SKM-1 treated with dmso at 0.1 percent for 144 hours (cell line): ENCODE measurements around the gene SRGAP2C.
A peak's percentile ranks its signal among the peaks of the same experiment; 100 is the strongest.
"Not testable (repeated sequence)": the region's sequence is repeated elsewhere in the genome, so short reads cannot be mapped to it uniquely, and the experiment has no call there.

Experiments used
- DNase-seq: peaks from one replicate; lab custom pipeline; 2025; ENCODE audit not compliant: unreplicated experiment; lab: John Stamatoyannopoulos, UW

The SRGAP2C gene

DNA sequence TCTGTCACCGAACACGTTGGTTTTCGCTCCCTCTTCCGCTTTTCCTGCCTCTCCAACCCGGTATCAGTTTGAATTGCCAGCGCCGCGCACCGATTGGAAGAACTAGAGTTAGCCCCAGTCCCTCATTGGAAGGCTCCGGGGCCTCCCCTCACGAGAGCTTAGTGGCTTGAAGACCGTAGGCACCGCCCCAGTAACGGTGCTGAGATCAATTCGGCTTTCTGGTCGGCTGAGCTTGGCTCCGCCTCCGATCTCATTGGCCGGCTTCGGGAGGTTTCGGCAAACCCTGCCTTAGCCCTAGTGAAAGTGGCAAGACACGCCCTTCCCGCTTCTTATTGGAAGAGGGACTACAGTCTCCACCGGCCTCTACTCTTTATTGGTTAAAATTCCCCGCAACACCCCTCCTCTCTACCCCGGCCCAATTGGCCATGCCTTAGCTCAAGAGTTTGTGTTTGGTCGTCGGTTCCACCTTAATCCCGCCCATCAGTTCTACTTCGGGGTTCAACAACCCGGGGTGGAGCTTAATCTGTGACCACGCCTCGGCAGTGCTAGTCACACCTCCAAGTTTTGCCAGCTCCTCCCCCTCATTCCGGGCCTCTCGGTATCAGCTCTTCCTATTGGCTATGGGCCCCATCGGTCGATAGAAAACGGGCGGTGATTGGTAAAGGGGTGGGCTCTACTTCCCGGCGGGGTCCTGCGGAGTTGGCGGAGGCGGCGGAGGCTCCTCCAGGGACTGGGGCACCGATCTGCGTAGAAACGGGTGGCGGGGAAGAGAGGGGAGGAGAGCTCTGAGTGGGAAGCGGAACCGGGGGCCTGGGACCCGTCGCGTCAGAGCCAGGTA lies at the start of gene SRGAP2C, which contains the start of gene FAM72B:
TSS of gene SRGAP2C (plus strand) at position 686 of the 838 bp plus-strand sequence. CDS start 2,472 bp downstream, outside the sequence.
TSS of gene FAM72B (minus strand) at position 51 of the 838 bp plus-strand sequence. CDS start 851 bp downstream, outside the sequence.
- peak; percentile 96 for DNase-seq

- DNase-seq = not testable (repeated sequence)
Measured at GRCh38 chr1:121140393-121140792, 44.4 kb upstream of the SRGAP2C start.

- not testable (repeated sequence) for DNase-seq
Measured at GRCh38 chr1:121148489-121149190, 36.1 kb upstream of the SRGAP2C start.

GRCh38 chr1:121151294-121151693 lies 33.5 kb upstream of the SRGAP2C start:
- not testable (repeated sequence) for DNase-seq

DNA sequence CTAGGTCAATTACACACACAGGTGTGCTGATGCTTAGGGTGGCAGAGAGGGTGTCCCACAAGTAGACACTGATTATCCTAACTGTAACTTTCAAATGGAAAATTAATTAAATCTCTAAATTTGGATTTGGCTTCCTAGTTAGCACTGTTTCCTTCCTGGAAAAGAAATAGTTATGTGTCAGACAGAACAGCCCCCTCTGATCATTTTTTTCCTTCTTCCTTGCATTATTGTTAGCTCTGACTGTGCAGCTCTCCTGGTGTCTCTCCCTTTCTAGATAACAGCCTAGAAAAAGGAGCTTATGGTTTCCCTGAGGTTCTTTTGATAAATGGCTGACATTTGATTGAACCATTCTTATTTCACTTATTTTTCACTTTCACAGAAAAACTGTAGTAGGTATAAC lies 32.0 kb upstream of the SRGAP2C start:
- not testable (repeated sequence) for DNase-seq

DNA sequence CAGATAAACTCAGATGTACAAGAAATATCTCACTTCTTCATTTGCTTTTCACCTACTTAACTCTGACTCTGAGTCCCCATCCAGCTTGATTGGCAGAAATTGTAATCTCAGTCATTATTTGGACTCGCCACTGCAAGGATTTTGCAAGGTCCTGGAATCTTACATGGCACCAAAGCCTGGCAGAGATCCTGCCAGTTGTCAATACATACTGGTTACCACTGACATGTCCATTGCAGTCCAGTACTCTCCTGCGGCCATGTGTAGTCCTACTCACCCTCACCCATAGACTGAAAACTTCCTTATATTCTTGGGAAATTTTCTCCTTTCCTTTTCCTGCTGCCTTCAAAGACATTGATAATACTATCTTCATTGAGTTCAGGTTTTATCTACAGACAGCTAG lies 30.0 kb upstream of the SRGAP2C start:
- DNase-seq = not testable (repeated sequence)

- DNase-seq = peak; percentile 3
Measured at GRCh38 chr1:121155671-121156358, 29.0 kb upstream of the SRGAP2C start.

- DNase-seq = not testable (repeated sequence)
Measured at GRCh38 chr1:121156958-121157603, 27.7 kb upstream of the SRGAP2C start.

- not testable (repeated sequence) for DNase-seq
Measured at GRCh38 chr1:121157609-121158008, 27.2 kb upstream of the SRGAP2C start.

GRCh38 chr1:121160118-121160517 lies 24.7 kb upstream of the SRGAP2C start:
- DNase-seq = not testable (repeated sequence)

GRCh38 chr1:121161199-121161901 lies 23.4 kb upstream of the SRGAP2C start:
- DNase-seq = not testable (repeated sequence)

DNA sequence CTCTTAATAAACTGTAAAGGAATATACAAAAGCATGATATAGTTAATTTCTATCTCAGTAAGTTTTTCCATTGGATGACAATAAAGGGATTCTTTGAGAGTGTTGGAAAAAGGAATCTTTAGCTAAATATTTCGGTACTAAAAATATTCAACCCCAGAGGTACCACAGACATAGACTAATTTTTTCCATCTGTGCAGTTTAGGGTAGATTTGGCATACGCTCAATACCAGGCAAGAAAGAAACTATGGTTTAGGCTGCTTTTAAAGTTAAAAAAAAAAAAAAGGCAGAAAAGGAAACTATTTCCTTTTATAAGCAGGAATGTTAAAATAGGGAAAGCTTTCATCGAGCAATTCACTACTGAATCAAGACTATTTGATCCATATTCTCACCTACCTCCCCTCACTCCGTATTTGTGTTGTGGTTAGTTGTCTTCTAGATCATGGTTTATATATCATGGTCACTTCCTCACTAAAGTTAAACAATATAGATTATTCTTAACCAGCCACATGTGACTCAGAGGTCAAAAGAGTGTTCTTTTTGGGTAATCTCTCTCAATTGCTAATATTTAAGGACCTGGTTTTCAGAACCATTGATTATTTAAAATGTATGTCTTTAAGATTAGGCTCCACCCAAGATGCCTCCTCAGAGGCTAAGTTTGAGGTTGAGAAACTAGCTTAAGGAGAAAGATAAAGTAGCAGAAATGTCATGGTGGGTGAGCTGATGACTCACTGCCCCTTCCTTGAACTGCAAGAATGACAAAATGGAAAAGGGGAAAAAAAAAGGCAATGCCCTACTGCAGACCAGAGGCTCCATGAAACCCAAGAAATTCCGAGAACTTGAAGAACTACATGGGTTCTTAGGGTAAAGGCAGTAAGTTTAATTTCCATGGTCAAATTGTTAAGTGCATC lies 20.7 kb upstream of the SRGAP2C start:
- peak; percentile 2 for DNase-seq

DNA sequence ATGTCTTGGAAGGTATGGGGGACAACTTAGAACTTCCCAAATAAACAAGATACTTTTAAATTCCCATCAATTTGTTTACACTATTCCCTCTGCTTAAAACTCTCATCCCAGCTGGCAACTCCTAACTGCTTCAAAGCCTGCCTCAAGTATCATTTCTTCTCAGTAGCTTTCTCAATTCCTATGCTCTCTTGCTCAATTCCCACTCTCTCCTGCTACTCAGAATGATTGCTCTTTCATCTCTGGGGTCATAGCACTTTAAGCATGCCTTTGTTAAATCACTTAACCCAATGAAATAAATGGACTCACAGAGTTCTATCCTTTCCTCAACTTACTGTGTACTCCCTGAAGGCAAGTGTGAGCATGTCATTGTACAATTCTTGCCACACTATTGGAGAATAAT lies 19.5 kb upstream of the SRGAP2C start:
- peak; percentile 7 for DNase-seq

- DNase-seq = not testable (repeated sequence)
Measured at GRCh38 chr1:121167225-121167738, 17.5 kb upstream of the SRGAP2C start.

DNA sequence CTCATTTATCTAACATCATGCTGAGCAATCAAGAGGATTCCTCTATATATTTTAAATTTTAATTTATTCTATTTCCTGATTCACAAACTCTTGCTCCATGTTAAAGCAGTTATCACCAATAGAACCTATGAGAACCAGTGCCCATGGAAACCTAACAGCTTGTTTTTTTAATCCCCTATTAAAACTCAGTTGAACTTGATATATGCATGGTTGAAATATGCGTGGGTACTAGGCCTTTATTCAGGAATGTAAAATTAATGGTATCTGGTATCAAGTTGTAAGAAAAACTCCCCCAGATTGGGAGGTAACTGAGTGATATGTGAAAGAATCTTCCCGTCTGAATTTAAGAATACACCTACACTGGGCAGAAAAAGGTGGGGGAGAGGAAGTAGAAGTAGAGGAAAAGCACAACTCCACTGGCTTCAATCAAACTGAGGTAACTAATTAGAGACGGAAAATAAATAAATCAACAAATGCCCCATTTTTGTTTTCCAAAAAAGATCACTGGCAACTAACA lies 16.6 kb upstream of the SRGAP2C start:
- DNase-seq = not testable (repeated sequence)

GRCh38 chr1:121176649-121177048 lies 8.1 kb upstream of the SRGAP2C start:
- DNase-seq = not testable (repeated sequence)

DNA sequence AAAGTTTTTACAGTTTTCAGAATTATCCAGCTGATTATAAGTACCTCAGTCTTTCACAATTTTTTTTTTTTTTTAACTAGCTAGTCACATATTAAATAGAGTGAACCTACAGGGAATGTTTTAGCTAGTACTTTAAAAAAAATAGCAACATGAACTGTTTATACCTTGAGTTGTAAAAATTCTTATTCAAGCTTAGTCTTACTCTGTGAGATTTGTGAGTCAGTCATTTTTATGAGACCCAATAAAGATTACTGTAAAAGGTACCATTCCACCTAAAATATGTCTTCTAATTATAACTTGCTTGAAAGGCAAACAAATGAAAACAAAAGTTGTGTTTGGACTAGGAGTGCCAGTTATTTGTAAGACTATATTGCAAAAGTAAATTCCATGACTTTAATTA lies 6.6 kb upstream of the SRGAP2C start:
- DNase-seq = not testable (repeated sequence)

DNA sequence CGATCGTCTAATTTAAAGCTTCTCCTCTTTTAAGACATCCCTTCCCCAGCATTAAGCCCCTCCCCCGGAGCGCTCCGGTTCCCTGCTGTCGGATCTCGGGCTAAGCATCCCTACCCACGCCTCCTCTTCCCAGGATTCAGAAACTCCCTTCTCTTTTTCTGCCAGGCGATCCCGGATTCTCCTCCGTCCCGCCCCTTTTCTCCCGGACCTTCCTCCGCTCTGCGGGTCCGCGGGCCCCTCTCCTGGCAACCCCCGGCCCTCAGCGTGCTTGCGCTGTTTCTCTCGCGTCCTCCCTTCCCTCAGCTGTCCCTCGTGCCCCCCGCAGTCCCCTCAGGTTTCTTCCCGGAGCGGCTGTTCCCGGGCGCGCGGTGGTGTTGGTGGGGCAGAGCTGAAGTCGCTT lies 908 bp upstream of the SRGAP2C start:
- not testable (repeated sequence) for DNase-seq
